Caki2 (cell line): ENCODE data around the gene ASB4. TPM values are rescaled to one million over a fixed set of nuclear protein-coding genes. Genes with fewer than 3 reads are reported as not detected.

Source experiments
- DNase-seq: peaks from one replicate; pipeline ENCODE4 v3.0.0-alpha.2; 2015; ENCODE audit warnings: low read depth
- in situ Hi-C: cut with HindIII; loops from 2 replicates; pipeline ENCODE4 v1.10.0; 2016; ENCODE audit warnings: low sequenced_read_pairs, low pct_unique_long_range_greater_than_20kb, mixed read lengths
- total RNA-seq: library from RNA; depleted of rRNA; stranded (reverse); fragments of >200 nt; shearing (Covaris generic); gene quantifications from 2 replicates; pipeline ENCODE4 v1.2.3, GENCODE V29; 2014; ENCODE audit warnings: low replicate concordance; rRNA removed

The ASB4 gene
- total RNA-seq, 1 experiment from 2014 or later, result not detected

GRCh38 chr7:95581467-95581866 is 95.7 kb downstream of the ASB4 start:
- no peak for DNase-seq
- in situ Hi-C loops, result no loop called here

- in situ Hi-C loops, result no loop called here
- DNase-seq, result no peak
Observed at GRCh38 chr7:95582578-95583293, 97.0 kb downstream of the ASB4 start.

- no peak for DNase-seq
- in situ Hi-C loops, result no loop called here
Observed at GRCh38 chr7:95583834-95584621, 98.3 kb downstream of the ASB4 start.

GRCh38 chr7:95584769-95585425 is 99.2 kb downstream of the ASB4 start:
- in situ Hi-C loops, result no loop called here
- no peak for DNase-seq

GRCh38 chr7:95585426-95585789 is 99.7 kb downstream of the ASB4 start:
- no peak for DNase-seq
- in situ Hi-C loops, result no loop called here

- in situ Hi-C loops, result no loop called here
- no peak for DNase-seq
Observed at GRCh38 chr7:95586951-95587301, 101.2 kb downstream of the ASB4 start.

- in situ Hi-C loops, result no loop called here
- DNase-seq, result no peak
Observed at GRCh38 chr7:95589031-95589430, 103.3 kb downstream of the ASB4 start.

GRCh38 chr7:95589766-95590165 is 104.0 kb downstream of the ASB4 start:
- in situ Hi-C loops, result no loop called here
- no peak for DNase-seq

Other genes with a start within 250 kb of the ASB4 start
- gene PON1, start 161.4 kb upstream of the ASB4 start, total RNA-seq, result not detected in 2 replicates
- not detected in 2 replicates for gene PON3, start 89.6 kb upstream of the ASB4 start, total RNA-seq
- 105 and 118 TPM in 2 replicates for gene PON2, start 50.9 kb upstream of the ASB4 start, total RNA-seq
- gene PDK4, start 110.6 kb downstream of the ASB4 start, total RNA-seq, result 0.41 and 1.9 TPM in 2 replicates